ENCODE results near the gene MRPL49. TPM values are rescaled to one million over a fixed set of nuclear protein-coding genes. Genes with fewer than 3 reads are reported as not detected.
A peak's percentile ranks its signal among the peaks of the same experiment; 100 is the strongest.

MRPL49 gene
- total RNA-seq, 1 donor from 2014 or later: 66.6 TPM

GRCh38 chr11:65127473-65128181 lies 5.5 kb downstream of the MRPL49 start:
- Mint-ChIP-seq H3K4me3 (ENCODE audit: low read depth) (no peak overlapping the region), H3K4me1 (ENCODE audit: low read depth) (peaks cover 8% of the 10 kb centered on the region), H3K9me3 (no peaks in the 10 kb centered on the region), H3K36me3 (ENCODE audit: low read depth) (peaks cover 72% of the 10 kb centered on the region), H3K27me3 (ENCODE audit: low read depth) (no peaks in the 10 kb centered on the region), H3K27ac (no peak overlapping the region)
- no peak for DNase-seq (ENCODE audit: low spot score)
- intact Hi-C loops (cut with micrococcal nuclease): no loop called here

GRCh38 chr11:65128182-65129145 lies 6.3 kb downstream of the MRPL49 start:
- Mint-ChIP-seq H3K27ac (no peak overlapping the region), H3K9me3 (no peaks in the 10 kb centered on the region), H3K4me1 (ENCODE audit: low read depth) (peaks cover 14% of the 10 kb centered on the region), H3K4me3 (ENCODE audit: low read depth) (no peak overlapping the region), H3K27me3 (ENCODE audit: low read depth) (no peaks in the 10 kb centered on the region), H3K36me3 (ENCODE audit: low read depth) (peaks cover 79% of the 10 kb centered on the region)
- no peak for DNase-seq (ENCODE audit: low spot score)
- intact Hi-C loops (cut with micrococcal nuclease): no loop called here

GRCh38 chr11:65129649-65130441 lies 7.7 kb downstream of the MRPL49 start:
- H3K36me3 Mint-ChIP-seq (ENCODE audit: low read depth): peaks cover 70% of the 10 kb centered on the region
- no peak for DNase-seq (ENCODE audit: low spot score)
- peaks cover 13% of the 10 kb centered on the region for H3K4me1 Mint-ChIP-seq (ENCODE audit: low read depth)
- H3K4me3 Mint-ChIP-seq (ENCODE audit: low read depth): no peak overlapping the region
- intact Hi-C loops (cut with micrococcal nuclease): loop anchor here (5.0 kb wide), 1 partner anchor 132 kb away; the partner anchor contains the start of gene POLA2
- no peaks in the 10 kb centered on the region for H3K27me3 Mint-ChIP-seq (ENCODE audit: low read depth)
- no peak overlapping the region for H3K27ac Mint-ChIP-seq
- H3K9me3 Mint-ChIP-seq: no peaks in the 10 kb centered on the region

- H3K4me1 Mint-ChIP-seq (ENCODE audit: low read depth): peaks cover 18% of the 10 kb centered on the region
- H3K4me3 Mint-ChIP-seq (ENCODE audit: low read depth): no peak overlapping the region
- H3K9me3 Mint-ChIP-seq: no peaks in the 10 kb centered on the region
- intact Hi-C loops (cut with micrococcal nuclease): loop anchor here (5.0 kb wide), 1 partner anchor 131 kb away; the partner anchor contains the start of gene POLA2
- no peak overlapping the region for H3K27ac Mint-ChIP-seq
- DNase-seq (ENCODE audit: low spot score): no peak
- H3K27me3 Mint-ChIP-seq (ENCODE audit: low read depth): no peaks in the 10 kb centered on the region
- H3K36me3 Mint-ChIP-seq (ENCODE audit: low read depth): peaks cover 60% of the 10 kb centered on the region
Observed at GRCh38 chr11:65130631-65131416, 8.7 kb downstream of the MRPL49 start.

- Mint-ChIP-seq H3K4me3 (ENCODE audit: low read depth) (no peak overlapping the region), H3K27ac (no peak overlapping the region), H3K27me3 (ENCODE audit: low read depth) (no peaks in the 10 kb centered on the region), H3K36me3 (ENCODE audit: low read depth) (peaks cover 57% of the 10 kb centered on the region), H3K9me3 (no peaks in the 10 kb centered on the region), H3K4me1 (ENCODE audit: low read depth) (peaks cover 23% of the 10 kb centered on the region)
- DNase-seq (ENCODE audit: low spot score): no peak
- intact Hi-C loops (cut with micrococcal nuclease): loop anchor here (5.0 kb wide), 1 partner anchor 131 kb away; the partner anchor contains the start of gene POLA2
Observed at GRCh38 chr11:65131417-65131776, 9.3 kb downstream of the MRPL49 start.

GRCh38 chr11:65131895-65132237 lies 9.7 kb downstream of the MRPL49 start:
- DNase-seq (ENCODE audit: low spot score): no peak
- no peaks in the 10 kb centered on the region for H3K27me3 Mint-ChIP-seq (ENCODE audit: low read depth)
- no peaks in the 10 kb centered on the region for H3K9me3 Mint-ChIP-seq
- peaks cover 26% of the 10 kb centered on the region for H3K4me1 Mint-ChIP-seq (ENCODE audit: low read depth)
- no peak overlapping the region for H3K27ac Mint-ChIP-seq
- no peak overlapping the region for H3K4me3 Mint-ChIP-seq (ENCODE audit: low read depth)
- intact Hi-C loops (cut with micrococcal nuclease): loop anchor here (5.0 kb wide), 1 partner anchor 130 kb away; the partner anchor contains the start of gene POLA2
- H3K36me3 Mint-ChIP-seq (ENCODE audit: low read depth): peaks cover 52% of the 10 kb centered on the region

- no peak overlapping the region for H3K27ac Mint-ChIP-seq
- intact Hi-C loops (cut with micrococcal nuclease): loop anchor here (5.0 kb wide), 1 partner anchor 130 kb away; the partner anchor contains the start of gene POLA2
- no peaks in the 10 kb centered on the region for H3K9me3 Mint-ChIP-seq
- peaks cover 47% of the 10 kb centered on the region for H3K36me3 Mint-ChIP-seq (ENCODE audit: low read depth)
- no peak for DNase-seq (ENCODE audit: low spot score)
- H3K4me1 Mint-ChIP-seq (ENCODE audit: low read depth): peaks cover 26% of the 10 kb centered on the region
- H3K27me3 Mint-ChIP-seq (ENCODE audit: low read depth): no peaks in the 10 kb centered on the region
- H3K4me3 Mint-ChIP-seq (ENCODE audit: low read depth): peak overlapping the region; percentile 96
Observed at GRCh38 chr11:65132238-65132987, 10.3 kb downstream of the MRPL49 start.

- Mint-ChIP-seq H3K27ac (peak overlapping the region; percentile 99), H3K9me3 (no peaks in the 10 kb centered on the region), H3K4me1 (ENCODE audit: low read depth) (peaks cover 26% of the 10 kb centered on the region), H3K27me3 (ENCODE audit: low read depth) (no peaks in the 10 kb centered on the region), H3K4me3 (ENCODE audit: low read depth) (peak overlapping the region; percentile 96), H3K36me3 (ENCODE audit: low read depth) (peaks cover 41% of the 10 kb centered on the region)
- intact Hi-C loops (cut with micrococcal nuclease): loop anchor here (5.0 kb wide), 1 partner anchor 129 kb away; the partner anchor contains the start of gene POLA2
- DNase-seq (ENCODE audit: low spot score): peak; percentile 49
Observed at GRCh38 chr11:65132988-65133700, 11.0 kb downstream of the MRPL49 start.

GRCh38 chr11:65133724-65134123 lies 11.6 kb downstream of the MRPL49 start:
- H3K4me1 Mint-ChIP-seq (ENCODE audit: low read depth): peaks cover 26% of the 10 kb centered on the region
- DNase-seq (ENCODE audit: low spot score): peak; percentile 12
- peak overlapping the region; percentile 96 for H3K4me3 Mint-ChIP-seq (ENCODE audit: low read depth)
- intact Hi-C loops (cut with micrococcal nuclease): loop anchor here (2.0 to 5.0 kb wide), 3 partner anchors 17 to 129 kb away; partner anchors contain the start of genes CAPN1, POLA2 and ZNHIT2
- peak overlapping the region; percentile 99 for H3K27ac Mint-ChIP-seq
- H3K27me3 Mint-ChIP-seq (ENCODE audit: low read depth): no peaks in the 10 kb centered on the region
- H3K9me3 Mint-ChIP-seq: no peaks in the 10 kb centered on the region
- H3K36me3 Mint-ChIP-seq (ENCODE audit: low read depth): peaks cover 35% of the 10 kb centered on the region

- Mint-ChIP-seq H3K9me3 (no peaks in the 10 kb centered on the region), H3K4me1 (ENCODE audit: low read depth) (peaks cover 26% of the 10 kb centered on the region), H3K4me3 (ENCODE audit: low read depth) (peak within 1 kb of the TSS; percentile 96), H3K27ac (peak within 1 kb of the TSS; percentile 99), H3K36me3 (ENCODE audit: low read depth) (peaks cover 32% of the 10 kb centered on the region), H3K27me3 (ENCODE audit: low read depth) (no peaks in the 10 kb centered on the region)
- intact Hi-C loops (cut with micrococcal nuclease): loop anchor here (2.0 to 5.0 kb wide), 3 partner anchors 18 to 128 kb away; partner anchors contain the start of genes CAPN1, POLA2 and ZNHIT2
- DNase-seq (ENCODE audit: low spot score): peak; percentile 90
Observed at GRCh38 chr11:65134240-65134951, 12.3 kb downstream of the MRPL49 start, which contains the start of gene SYVN1. Gene SYVN1 (minus strand): TSS chr11:65134519. CDS start chr11:65133601, 918 bp downstream.

Data from activated T-helper 2 cell treated with anti-CD3 and anti-CD28 coated beads, Interferon-gamma antibody, Interleukin-2, Interleukin-4, amounts not matched to agents 10 μg/mL and 5 μg/mL and 100 μg/mL, durations not matched to agents 14 hours and 24 hours and 36 hours (primary cell).